ENCODE data around the gene POLN.

Gene POLN

GRCh38 chr4:2287594-2287915, 45.6 kb upstream of the POLN start:
- no peak for DNase-seq (ENCODE audit: low spot score)
- no peak for TF ChIP-seq CTCF (IDR thresholded peaks at IDR 0.05; ENCODE audit: extremely low read depth, missing control alignments)

- TF ChIP-seq CTCF (IDR thresholded peaks at IDR 0.05; ENCODE audit: extremely low read depth, missing control alignments): no peak
- no peak for DNase-seq (ENCODE audit: low spot score)
Measured at GRCh38 chr4:2286904-2287593, 45.1 kb upstream of the POLN start.

GRCh38 chr4:2285613-2286381, 43.9 kb upstream of the POLN start:
- no peak for TF ChIP-seq CTCF (IDR thresholded peaks at IDR 0.05; ENCODE audit: extremely low read depth, missing control alignments)
- no peak for DNase-seq (ENCODE audit: low spot score)

GRCh38 chr4:2284934-2285612, 43.2 kb upstream of the POLN start:
- TF ChIP-seq CTCF (IDR thresholded peaks at IDR 0.05; ENCODE audit: extremely low read depth, missing control alignments): no peak
- no peak for DNase-seq (ENCODE audit: low spot score)

GRCh38 chr4:2284161-2284933, 42.4 kb upstream of the POLN start:
- no peak for TF ChIP-seq CTCF (IDR thresholded peaks at IDR 0.05; ENCODE audit: extremely low read depth, missing control alignments)

GRCh38 chr4:2283199-2283711, 41.3 kb upstream of the POLN start:
- TF ChIP-seq CTCF (IDR thresholded peaks at IDR 0.05; ENCODE audit: extremely low read depth, missing control alignments): no peak
- no peak for DNase-seq (ENCODE audit: low spot score)

More at GRCh38 chr4:2284161-2284933, 42.4 kb upstream of the POLN start:
- no peak for DNase-seq (ENCODE audit: low spot score)
